HG03439 (cell line): ENCODE data around the gene CEBPZOS.

Experiments
- ATAC-seq: cut with Tn5 transposase; IDR thresholded peaks from one replicate; pipeline ENCODE4 v1.9.1; 2021; ENCODE audit warnings: mild to moderate bottlenecking, moderate library complexity; ENCODE audit not compliant: unreplicated experiment

CEBPZOS gene

GRCh38 chr2:37231241-37232130, 35.2 kb downstream of the CEBPZOS start, which contains the start of the genes CEBPZ and NDUFAF7:
Gene CEBPZ, minus strand, starts transcription at chr2:37231596. Its CDS starts 29 bp downstream, at chr2:37231567.
Gene NDUFAF7, plus strand, starts transcription at chr2:37231658. Its CDS starts 48 bp downstream, at chr2:37231706.
- peak; percentile 95 for ATAC-seq

DNA sequence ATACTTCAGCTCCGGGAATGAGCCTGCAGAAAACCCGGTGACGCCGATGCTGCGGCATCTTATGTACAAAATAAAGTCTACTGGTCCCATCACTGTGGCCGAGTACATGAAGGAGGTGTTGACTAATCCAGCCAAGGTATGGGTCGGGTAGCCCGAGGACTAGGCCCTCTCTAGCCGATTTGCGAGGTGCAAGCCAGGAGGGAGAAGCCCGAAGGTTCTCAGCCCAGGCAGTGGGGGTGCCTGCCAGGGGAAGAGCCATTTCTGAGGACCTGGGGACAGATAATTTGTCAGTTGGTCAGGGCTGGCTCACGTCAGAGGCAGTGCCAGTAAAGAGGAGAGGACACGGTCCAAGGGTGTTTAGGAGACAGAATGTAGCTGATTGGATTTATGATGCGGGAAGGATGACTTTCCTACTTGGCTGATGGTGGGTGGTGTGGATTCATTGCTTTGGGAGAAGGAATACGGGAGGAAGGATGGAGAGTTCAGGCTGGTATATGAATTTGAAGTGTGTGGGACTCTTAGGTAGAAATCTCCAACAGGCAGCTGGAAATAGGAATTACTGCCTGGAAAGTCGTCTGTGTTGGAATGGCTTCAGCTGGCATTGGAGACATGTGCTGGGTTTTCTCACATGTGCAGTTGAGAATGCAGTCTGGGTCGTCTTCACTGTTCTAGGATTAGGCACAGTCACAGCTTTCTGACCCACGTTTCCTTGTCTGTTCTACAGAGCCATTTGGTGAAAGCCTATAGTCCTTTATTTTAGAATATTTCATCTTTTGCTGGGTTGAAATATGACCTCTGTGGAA, 36.0 kb downstream of the CEBPZOS start:
- ATAC-seq = no peak

DNA sequence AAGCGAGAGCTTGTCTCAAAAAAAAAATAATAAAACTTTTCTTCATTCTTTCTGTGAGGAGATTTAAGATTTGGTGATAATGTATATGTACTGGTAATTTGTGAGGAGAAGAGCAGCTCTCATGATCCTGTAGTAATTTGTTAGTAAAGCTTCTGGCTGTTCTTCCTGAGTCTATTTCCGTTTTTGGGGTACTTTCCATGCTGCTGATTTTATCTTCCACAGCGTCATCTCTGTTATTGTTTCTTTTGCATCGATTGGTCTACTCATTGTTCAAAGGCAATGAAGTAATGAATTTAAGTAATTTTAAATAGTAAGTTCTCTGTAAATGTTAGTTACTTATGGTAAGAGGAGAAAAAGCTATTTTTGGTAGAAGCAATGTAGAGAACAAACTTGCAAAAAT, 47.1 kb downstream of the CEBPZOS start:
- no peak for ATAC-seq

GRCh38 chr2:37244017-37244416, 47.7 kb downstream of the CEBPZOS start:
- peak; percentile 91 for ATAC-seq

DNA sequence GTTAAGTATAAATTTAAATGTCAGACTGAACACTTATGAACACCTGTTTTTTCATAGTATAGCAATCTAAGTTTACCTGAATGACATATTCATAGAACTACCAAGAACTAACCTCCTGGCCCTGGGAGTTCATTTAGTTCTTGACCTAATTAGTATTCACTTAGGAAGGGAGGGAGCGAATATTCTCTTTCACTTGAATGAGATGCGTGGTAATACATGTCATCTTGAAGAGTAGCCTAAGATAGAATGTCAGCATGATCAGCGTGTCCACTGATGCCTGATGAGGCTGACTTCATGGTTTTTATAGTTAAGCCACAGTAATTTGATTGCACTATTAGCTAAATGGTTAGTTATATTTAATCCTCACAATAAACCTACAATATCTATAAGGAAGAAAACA, 48.5 kb downstream of the CEBPZOS start:
- no peak for ATAC-seq

- ATAC-seq = no peak
Measured at GRCh38 chr2:37246205-37246604, 49.9 kb downstream of the CEBPZOS start.

DNA sequence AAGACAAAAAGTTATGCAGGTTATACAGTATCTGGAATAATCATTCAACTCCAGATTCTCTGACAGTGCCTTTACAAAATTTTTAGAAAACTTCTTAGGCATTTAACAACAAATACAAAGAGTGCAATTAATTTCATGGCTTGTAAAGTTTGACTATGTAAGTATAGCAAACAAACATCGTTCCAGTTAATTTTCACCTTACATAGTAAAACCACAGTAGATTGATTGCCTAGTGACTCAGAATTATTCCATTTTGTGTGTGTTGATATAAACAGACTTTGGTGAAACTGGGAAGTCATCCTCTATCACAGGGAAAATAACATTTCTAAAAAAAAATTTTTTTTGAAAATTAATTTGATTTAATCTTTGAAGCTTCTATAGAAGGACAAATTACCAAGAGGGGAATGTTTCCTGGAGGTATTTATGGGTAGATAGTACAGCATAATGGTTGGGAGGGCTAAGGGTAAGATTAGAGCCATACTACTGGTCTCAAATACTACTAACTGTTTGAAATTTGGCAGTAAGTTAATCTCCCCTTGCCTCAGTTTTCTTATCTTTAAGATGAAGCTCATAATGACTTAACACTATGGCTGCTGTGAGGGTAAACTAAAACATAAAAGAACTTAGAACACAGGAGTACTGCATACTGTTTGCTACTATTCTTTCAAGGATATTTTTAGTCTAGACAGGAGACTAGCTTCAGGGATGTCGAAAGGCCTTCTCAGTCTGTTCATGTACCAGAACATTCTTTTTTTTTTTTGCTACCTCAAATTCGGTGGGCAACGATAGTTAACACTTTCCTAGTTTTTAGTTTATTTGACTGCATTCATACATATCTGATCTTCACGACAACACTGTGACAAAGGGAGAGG, 54.8 kb downstream of the CEBPZOS start:
- ATAC-seq = no peak
